ENCODE measurements around the gene GRID1. TPM values are rescaled to one million over a fixed set of nuclear protein-coding genes. Genes with fewer than 3 reads are reported as not detected.

GRID1 gene
- total and polyA plus RNA-seq, 10 of the 15 experiments (the other 5 are each of a cell fraction or from before 2014, with no cell fraction given) = 0.04 to 0.62 (median 0.08) TPM; not detected in 5

DNA sequence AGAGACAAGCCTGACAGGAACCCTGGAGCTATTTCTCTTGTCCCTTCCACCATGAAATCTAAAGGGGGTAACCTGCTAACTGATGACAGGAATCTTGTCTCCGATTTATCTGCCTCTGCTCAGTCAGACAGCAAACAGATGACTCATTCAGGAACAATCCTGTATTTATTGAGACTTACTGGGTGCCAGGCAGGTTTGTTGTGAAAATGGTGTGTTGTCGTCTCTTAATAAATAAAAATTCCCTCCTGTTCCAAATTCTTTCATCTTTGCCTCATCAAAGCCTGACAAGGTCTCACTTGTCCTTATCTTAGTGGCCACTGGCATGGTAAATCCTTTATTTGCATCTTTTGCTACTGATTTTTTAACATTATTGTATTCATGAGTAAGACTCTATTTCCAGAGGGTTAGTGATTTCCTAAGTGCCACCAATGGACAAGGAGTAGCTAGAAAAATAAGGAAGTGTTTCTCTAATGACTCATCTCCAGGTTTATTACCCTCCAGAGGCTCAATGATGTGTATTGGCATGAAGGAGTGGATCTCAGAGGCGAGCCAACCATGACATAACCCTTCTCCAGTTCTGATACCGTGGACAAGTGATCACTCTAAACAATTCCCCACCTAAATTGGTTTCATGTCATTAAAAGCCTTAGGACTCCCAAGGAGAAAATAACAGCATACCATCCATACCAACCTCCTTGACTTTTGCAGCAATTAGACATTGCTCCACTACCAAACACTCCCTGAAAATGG is 724.0 kb downstream of the GRID1 start (continued):
- TF ChIP-seq, protein P1, sequence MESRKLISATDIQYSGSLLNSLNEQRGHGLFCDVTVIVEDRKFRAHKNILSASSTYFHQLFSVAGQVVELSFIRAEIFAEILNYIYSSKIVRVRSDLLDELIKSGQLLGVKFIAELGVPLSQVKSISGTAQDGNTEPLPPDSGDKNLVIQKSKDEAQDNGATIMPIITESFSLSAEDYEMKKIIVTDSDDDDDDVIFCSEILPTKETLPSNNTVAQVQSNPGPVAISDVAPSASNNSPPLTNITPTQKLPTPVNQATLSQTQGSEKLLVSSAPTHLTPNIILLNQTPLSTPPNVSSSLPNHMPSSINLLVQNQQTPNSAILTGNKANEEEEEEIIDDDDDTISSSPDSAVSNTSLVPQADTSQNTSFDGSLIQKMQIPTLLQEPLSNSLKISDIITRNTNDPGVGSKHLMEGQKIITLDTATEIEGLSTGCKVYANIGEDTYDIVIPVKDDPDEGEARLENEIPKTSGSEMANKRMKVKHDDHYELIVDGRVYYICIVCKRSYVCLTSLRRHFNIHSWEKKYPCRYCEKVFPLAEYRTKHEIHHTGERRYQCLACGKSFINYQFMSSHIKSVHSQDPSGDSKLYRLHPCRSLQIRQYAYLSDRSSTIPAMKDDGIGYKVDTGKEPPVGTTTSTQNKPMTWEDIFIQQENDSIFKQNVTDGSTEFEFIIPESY (IDR thresholded peaks at IDR 0.05) = no peak
- no peak for TF ChIP-seq FOXM1 (IDR thresholded peaks at IDR 0.05; ENCODE audit: low read depth, low read length)

DNA sequence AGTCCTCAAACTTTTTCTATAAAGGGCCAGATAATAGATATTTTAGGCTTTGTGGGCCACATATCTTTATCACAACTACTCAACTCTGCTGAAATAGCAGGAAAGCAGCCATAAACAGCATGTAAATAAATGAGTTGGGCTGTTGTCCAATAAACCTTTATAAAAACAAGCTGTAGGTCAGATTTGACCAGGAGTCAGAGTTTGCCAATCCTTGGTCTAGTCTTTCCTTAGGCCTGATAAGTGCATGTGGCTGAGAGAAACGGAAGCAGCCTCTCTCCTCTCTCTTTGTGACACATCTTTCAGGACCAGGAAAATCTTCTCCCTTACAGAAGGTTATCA is 724.5 kb downstream of the GRID1 start:
- Histone ChIP-seq H3K4me2 (ENCODE audit: control insufficient read depth, insufficient read depth) (no peak overlapping the region), H3K27ac (ENCODE audit: control insufficient read depth, insufficient read depth) (no peak overlapping the region), H3K9me3 (replicated peaks; ENCODE audit: control insufficient read depth, insufficient read depth, low read length) (no peaks in the 10 kb centered on the region), H3K9ac (ENCODE audit: control insufficient read depth, insufficient read depth, low read length) (no peak overlapping the region), H2AFZ (ENCODE audit: control insufficient read depth, low read depth, low read length) (no peak overlapping the region), H3K27me3 (replicated peaks in 1 of 2; ENCODE audit: control insufficient read depth in 2 of 2, insufficient read depth in 2 of 2, low read length in 1 of 2) (no peaks in the 10 kb centered on the region), H4K20me1 (ENCODE audit: control insufficient read depth, insufficient read depth) (no peaks in the 10 kb centered on the region), H3K4me1 (ENCODE audit: control insufficient read depth, insufficient read depth, low read length) (no peaks in the 10 kb centered on the region; the same call in 1 of the 2 replicates), H3K4me3 (no peak overlapping the region), H3K79me2 (ENCODE audit: control insufficient read depth, insufficient read depth, low read length) (no peaks in the 10 kb centered on the region), H3K36me3 (ENCODE audit: control insufficient read depth in 2 of 2, insufficient read depth in 2 of 2, low read length in 1 of 2) (no peaks in the 10 kb centered on the region)
- ChIA-PET SMC1A (ENCODE audit: uncharacterized antibody, unreplicated experiment) (no interaction called here), POLR2A (no interaction called here), CTCF (interaction anchor here (1.6 kb wide), 1 partner anchor 17 kb away, joined by 3 read pairs; no protein-coding TSS in a partner anchor), RAD21 (ENCODE audit: unreplicated experiment) (no interaction called here)
- DNase-seq (ENCODE audit: low read depth, low spot score) = no peak
- BruUV-seq (replicated peaks) = no TSS peak
- no peak for ATAC-seq
- no peak for FAIRE-seq
- TF ChIP-seq IRF4 (IDR thresholded peaks at IDR 0.05; ENCODE audit: low read depth, low read length) (no peak), ATF7 (IDR thresholded peaks at IDR 0.05; ENCODE audit: low read depth) (no peak), SP1 (IDR thresholded peaks at IDR 0.05; ENCODE audit: low read depth, low read length) (no peak), FOXM1 (IDR thresholded peaks at IDR 0.05; ENCODE audit: low read depth, low read length) (no peak)
- TF ChIP-seq, protein P2, sequence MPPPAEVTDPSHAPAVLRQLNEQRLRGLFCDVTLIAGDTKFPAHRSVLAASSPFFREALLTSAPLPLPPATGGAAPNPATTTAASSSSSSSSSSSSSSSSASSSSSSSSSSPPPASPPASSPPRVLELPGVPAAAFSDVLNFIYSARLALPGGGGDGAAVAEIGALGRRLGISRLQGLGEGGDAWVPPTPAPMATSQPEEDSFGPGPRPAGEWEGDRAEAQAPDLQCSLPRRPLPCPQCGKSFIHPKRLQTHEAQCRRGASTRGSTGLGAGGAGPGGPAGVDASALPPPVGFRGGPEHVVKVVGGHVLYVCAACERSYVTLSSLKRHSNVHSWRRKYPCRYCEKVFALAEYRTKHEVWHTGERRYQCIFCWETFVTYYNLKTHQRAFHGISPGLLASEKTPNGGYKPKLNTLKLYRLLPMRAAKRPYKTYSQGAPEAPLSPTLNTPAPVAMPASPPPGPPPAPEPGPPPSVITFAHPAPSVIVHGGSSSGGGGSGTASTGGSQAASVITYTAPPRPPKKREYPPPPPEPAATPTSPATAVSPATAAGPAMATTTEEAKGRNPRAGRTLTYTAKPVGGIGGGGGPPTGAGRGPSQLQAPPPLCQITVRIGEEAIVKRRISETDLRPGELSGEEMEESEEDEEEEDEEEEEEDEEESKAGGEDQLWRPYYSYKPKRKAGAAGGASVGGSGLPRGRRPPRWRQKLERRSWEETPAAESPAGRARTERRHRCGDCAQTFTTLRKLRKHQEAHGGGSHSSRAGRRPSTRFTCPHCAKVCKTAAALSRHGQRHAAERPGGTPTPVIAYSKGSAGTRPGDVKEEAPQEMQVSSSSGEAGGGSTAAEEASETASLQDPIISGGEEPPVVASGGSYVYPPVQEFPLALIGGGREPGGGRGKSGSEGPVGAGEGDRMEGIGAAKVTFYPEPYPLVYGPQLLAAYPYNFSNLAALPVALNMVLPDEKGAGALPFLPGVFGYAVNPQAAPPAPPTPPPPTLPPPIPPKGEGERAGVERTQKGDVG (CRISPR knock-in tag; IDR thresholded peaks at IDR 0.05) = no peak
- TF ChIP-seq, protein P3, sequence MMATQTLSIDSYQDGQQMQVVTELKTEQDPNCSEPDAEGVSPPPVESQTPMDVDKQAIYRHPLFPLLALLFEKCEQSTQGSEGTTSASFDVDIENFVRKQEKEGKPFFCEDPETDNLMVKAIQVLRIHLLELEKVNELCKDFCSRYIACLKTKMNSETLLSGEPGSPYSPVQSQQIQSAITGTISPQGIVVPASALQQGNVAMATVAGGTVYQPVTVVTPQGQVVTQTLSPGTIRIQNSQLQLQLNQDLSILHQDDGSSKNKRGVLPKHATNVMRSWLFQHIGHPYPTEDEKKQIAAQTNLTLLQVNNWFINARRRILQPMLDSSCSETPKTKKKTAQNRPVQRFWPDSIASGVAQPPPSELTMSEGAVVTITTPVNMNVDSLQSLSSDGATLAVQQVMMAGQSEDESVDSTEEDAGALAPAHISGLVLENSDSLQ (IDR thresholded peaks at IDR 0.05) = no peak
- WGBS (ENCODE audit: insufficient coverage, insufficient replicate concordance, low lambda C conversion rate, missing lambda C conversion rate) = 5% methylated on average over 1 of the region's 1 CpG
- intact Hi-C loops (cut with micrococcal nuclease; ENCODE audit: unreplicated experiment) (no loop called here), in situ Hi-C loops (cut with MboI) (no loop called here)
